ENCODE measurements around the gene EOMES.
A peak's percentile ranks its signal among the peaks of the same experiment; 100 is the strongest.
"Not testable (repeated sequence)": the region's sequence is repeated elsewhere in the genome, so short reads cannot be mapped to it uniquely, and the experiment has no call there.

The EOMES gene

DNA sequence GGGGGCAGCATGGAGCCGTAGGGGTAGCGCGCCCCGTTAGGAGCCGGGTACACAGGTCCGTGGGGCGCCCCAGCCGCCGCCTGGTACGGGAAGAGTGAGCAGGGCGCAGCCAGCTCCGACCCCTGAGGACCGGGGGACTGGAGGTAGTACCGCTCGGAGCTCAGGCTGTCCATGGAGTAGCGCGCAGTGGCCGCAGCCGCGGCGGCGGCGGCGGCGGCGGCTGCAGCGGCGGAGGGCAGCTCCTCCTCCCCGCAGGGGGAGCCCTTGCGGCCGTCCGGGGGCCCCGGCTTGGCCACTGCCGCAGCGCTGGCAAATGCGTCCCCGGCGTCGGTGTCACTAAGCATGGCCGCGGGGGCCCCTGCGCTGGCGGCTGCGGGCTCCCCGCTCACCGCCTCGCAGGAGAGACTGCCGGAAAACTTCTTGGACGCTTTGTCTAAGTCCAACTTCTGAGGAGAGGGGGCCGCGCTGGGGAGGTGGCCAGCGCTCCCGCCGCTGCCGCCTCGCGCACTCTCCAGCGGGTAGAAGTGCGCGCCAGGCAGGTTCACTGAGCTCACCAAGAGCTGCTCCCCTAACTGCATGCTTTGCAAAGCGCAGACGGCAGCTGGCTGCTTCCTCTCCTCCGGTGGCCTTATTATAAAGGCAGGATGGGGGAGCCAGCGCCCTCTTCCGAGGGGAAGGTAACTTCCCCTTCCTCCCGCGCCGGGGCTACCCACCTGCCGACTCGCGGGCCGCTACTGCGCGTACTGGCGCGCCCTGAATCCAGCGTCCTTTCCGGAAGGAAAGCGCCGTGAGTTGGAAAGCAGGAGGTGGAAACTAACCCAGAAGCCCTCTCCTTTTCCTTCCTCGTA, at the start of gene EOMES:
Gene EOMES, minus strand, starts transcription at position 607 of the 848 bp plus-strand sequence. Its CDS starts 29 bp downstream, at position 578.
- Histone ChIP-seq H3K9me3 (ENCODE audit: low read length) (no peaks in the 10 kb centered on the region), H3K27me3 (ENCODE audit: insufficient read depth, low read length) (peaks cover 90% of the 10 kb centered on the region), H3K4me1 (ENCODE audit: insufficient read depth, low read length) (peaks cover 4% of the 10 kb centered on the region), H3K4me3 (ENCODE audit: low read length) (peak within 1 kb of the TSS; percentile 38), H2AFZ (ENCODE audit: low read depth, low read length) (peak within 1 kb of the TSS; percentile 62), H3K36me3 (ENCODE audit: insufficient read depth, low read length) (no peaks in the 10 kb centered on the region)

DNA sequence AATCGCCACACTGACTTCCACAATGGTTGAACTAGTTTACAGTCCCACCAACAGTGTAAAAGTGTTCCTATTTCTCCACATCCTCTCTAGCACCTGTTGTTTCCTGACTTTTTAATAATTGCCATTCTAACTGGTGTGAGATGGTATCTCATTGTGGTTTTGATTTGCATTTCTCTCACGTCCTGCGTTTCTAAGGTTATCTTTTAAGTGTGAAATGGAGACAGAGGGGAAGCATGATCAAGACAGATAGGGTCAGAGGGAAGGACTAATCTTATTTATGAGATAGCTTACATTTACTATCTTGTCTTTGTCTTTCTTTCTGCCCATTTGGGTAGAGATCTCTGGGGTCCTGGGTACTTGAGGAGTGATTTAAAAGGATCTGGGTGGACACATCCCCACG, 48.3 kb upstream of the EOMES start:
- H3K4me3 ChIP-seq (ENCODE audit: low read length); H3K36me3 ChIP-seq (ENCODE audit: insufficient read depth, low read length): not testable (repeated sequence)

GRCh38 chr3:27767000-27767399, 44.9 kb upstream of the EOMES start:
- no peak overlapping the region for H3K4me3 ChIP-seq (ENCODE audit: low read length)
- H3K4me1 ChIP-seq (ENCODE audit: insufficient read depth, low read length): no peaks in the 10 kb centered on the region
- no peaks in the 10 kb centered on the region for H3K36me3 ChIP-seq (ENCODE audit: insufficient read depth, low read length)
- H2AFZ ChIP-seq (ENCODE audit: low read depth, low read length): no peak overlapping the region
- H3K27me3 ChIP-seq (ENCODE audit: insufficient read depth, low read length): peaks cover 3% of the 10 kb centered on the region
- H3K9me3 ChIP-seq (ENCODE audit: low read length): no peaks in the 10 kb centered on the region

More for the DNA sequence above, 48.3 kb upstream of the EOMES start:
- not testable (repeated sequence) for H2AFZ ChIP-seq (ENCODE audit: low read depth, low read length); H3K9me3 ChIP-seq (ENCODE audit: low read length); H3K27me3 ChIP-seq (ENCODE audit: insufficient read depth, low read length); H3K4me1 ChIP-seq (ENCODE audit: insufficient read depth, low read length)

GRCh38 chr3:27758083-27758482, 36.0 kb upstream of the EOMES start:
- Histone ChIP-seq H3K27me3 (ENCODE audit: insufficient read depth, low read length) (peaks cover 3% of the 10 kb centered on the region), H3K4me3 (ENCODE audit: low read length) (no peak overlapping the region), H3K36me3 (ENCODE audit: insufficient read depth, low read length) (no peaks in the 10 kb centered on the region), H3K9me3 (ENCODE audit: low read length) (no peaks in the 10 kb centered on the region), H2AFZ (ENCODE audit: low read depth, low read length) (no peak overlapping the region), H3K4me1 (ENCODE audit: insufficient read depth, low read length) (no peaks in the 10 kb centered on the region)

DNA sequence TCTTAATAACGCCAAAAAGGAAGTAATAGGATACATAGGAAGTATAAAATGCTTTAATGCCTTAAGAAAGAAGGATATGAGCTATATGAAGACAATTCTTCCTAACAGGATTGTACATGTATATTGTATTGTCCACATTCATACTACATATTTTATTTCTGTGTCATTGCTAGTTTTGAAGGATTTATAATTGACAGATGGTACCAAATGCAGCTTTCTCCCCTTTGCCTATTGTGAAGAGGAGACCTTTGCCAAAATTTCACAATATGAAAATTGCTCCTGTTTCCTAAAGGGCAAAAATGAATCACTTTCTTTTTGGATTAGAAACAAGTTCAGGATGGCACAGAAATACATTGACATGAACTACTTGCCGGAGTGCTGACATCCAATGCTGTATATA, 34.8 kb upstream of the EOMES start:
- Histone ChIP-seq H2AFZ (ENCODE audit: low read depth, low read length) (no peak overlapping the region), H3K4me1 (ENCODE audit: insufficient read depth, low read length) (no peaks in the 10 kb centered on the region), H3K9me3 (ENCODE audit: low read length) (no peaks in the 10 kb centered on the region), H3K4me3 (ENCODE audit: low read length) (no peak overlapping the region), H3K36me3 (ENCODE audit: insufficient read depth, low read length) (no peaks in the 10 kb centered on the region), H3K27me3 (ENCODE audit: insufficient read depth, low read length) (no peaks in the 10 kb centered on the region)

GRCh38 chr3:27752926-27753325, 30.8 kb upstream of the EOMES start:
- Histone ChIP-seq H3K36me3 (ENCODE audit: insufficient read depth, low read length) (no peaks in the 10 kb centered on the region), H3K4me3 (ENCODE audit: low read length) (no peak overlapping the region), H3K9me3 (ENCODE audit: low read length) (no peaks in the 10 kb centered on the region), H2AFZ (ENCODE audit: low read depth, low read length) (no peak overlapping the region), H3K27me3 (ENCODE audit: insufficient read depth, low read length) (no peaks in the 10 kb centered on the region), H3K4me1 (ENCODE audit: insufficient read depth, low read length) (no peaks in the 10 kb centered on the region)

DNA sequence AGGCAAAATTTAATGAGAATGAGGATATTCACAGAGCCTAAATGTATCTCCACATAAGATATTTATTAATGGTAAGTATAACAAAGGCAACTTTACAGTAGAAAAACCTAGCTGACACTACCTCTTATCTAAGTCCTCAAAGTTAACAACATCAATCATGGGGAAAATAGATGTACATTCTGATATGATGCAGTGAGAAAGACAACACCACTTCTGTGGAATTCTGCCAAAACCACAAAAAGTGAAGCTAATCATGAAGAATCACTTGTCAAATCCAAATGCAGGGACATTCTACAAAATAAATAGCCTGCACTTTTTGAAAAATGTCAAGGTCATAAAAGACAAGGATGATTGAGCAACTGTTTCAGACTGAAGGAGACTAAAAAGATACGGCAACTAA, 27.5 kb upstream of the EOMES start:
- H3K36me3 ChIP-seq (ENCODE audit: insufficient read depth, low read length): no peaks in the 10 kb centered on the region
- no peaks in the 10 kb centered on the region for H3K4me1 ChIP-seq (ENCODE audit: insufficient read depth, low read length)
- no peaks in the 10 kb centered on the region for H3K27me3 ChIP-seq (ENCODE audit: insufficient read depth, low read length)
- no peaks in the 10 kb centered on the region for H3K9me3 ChIP-seq (ENCODE audit: low read length)
- no peak overlapping the region for H2AFZ ChIP-seq (ENCODE audit: low read depth, low read length)
- H3K4me3 ChIP-seq (ENCODE audit: low read length): no peak overlapping the region

- Histone ChIP-seq H3K9me3 (ENCODE audit: low read length) (no peaks in the 10 kb centered on the region), H2AFZ (ENCODE audit: low read depth, low read length) (no peak overlapping the region), H3K36me3 (ENCODE audit: insufficient read depth, low read length) (no peaks in the 10 kb centered on the region), H3K27me3 (ENCODE audit: insufficient read depth, low read length) (no peaks in the 10 kb centered on the region), H3K4me1 (ENCODE audit: insufficient read depth, low read length) (no peaks in the 10 kb centered on the region), H3K4me3 (ENCODE audit: low read length) (no peak overlapping the region)
Measured at GRCh38 chr3:27746838-27747237, 24.7 kb upstream of the EOMES start.

- H3K27me3 ChIP-seq (ENCODE audit: insufficient read depth, low read length): no peaks in the 10 kb centered on the region
- no peak overlapping the region for H2AFZ ChIP-seq (ENCODE audit: low read depth, low read length)
- H3K36me3 ChIP-seq (ENCODE audit: insufficient read depth, low read length): no peaks in the 10 kb centered on the region
- H3K4me3 ChIP-seq (ENCODE audit: low read length): no peak overlapping the region
- H3K4me1 ChIP-seq (ENCODE audit: insufficient read depth, low read length): no peaks in the 10 kb centered on the region
- H3K9me3 ChIP-seq (ENCODE audit: low read length): no peaks in the 10 kb centered on the region
Measured at GRCh38 chr3:27740854-27741253, 18.7 kb upstream of the EOMES start.

- H3K36me3 ChIP-seq (ENCODE audit: insufficient read depth, low read length): no peaks in the 10 kb centered on the region
- no peaks in the 10 kb centered on the region for H3K4me1 ChIP-seq (ENCODE audit: insufficient read depth, low read length)
Measured at GRCh38 chr3:27737091-27737490, 15.0 kb upstream of the EOMES start.

DNA sequence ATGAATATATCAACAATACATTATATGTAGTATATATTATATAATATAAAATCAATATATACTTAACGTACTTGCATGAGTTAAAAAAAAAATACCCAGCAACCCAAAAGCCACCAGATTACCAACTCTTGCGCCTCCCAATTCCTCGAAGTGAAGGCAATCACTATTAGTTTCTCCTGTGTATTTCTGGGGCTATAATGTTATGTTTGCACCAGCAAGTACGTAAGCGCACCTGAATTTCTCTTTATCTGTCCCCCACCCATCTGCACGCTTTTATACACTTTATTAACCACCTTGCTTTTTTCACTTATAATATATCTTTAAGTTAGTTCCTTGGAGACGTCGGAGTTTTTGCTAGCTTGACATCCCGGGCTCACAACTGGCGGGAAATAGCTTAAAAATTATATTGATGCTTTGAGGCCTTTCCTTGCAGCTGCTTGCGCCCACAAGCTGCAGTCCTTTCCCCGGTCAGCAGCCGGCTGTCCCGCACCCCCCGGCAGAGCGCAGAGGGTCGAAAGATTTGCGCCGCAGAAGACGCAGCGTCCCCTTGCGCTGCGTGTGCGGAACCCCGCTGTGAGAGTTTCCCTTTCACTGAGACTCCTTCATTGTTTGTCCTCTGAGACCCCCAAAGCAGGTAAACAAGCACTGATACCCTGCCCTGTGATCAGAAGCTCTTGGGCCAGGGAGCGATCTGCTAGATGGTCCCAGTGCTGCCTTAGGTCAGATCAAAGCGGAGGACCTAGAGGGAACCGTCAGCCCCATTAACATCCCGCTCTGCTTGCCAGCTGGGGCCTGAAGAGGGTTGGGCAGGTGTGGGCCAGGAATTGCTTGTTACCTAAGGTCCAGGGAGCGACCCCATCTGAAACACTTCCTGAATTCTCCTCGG, 8.9 kb upstream of the EOMES start:
- no peak overlapping the region for H3K4me3 ChIP-seq (ENCODE audit: low read length)
- H3K27me3 ChIP-seq (ENCODE audit: insufficient read depth, low read length): peaks cover 68% of the 10 kb centered on the region
- no peak overlapping the region for H2AFZ ChIP-seq (ENCODE audit: low read depth, low read length)
- H3K4me1 ChIP-seq (ENCODE audit: insufficient read depth, low read length): peaks cover 6% of the 10 kb centered on the region
- no peaks in the 10 kb centered on the region for H3K36me3 ChIP-seq (ENCODE audit: insufficient read depth, low read length)
- no peaks in the 10 kb centered on the region for H3K9me3 ChIP-seq (ENCODE audit: low read length)

More at GRCh38 chr3:27737091-27737490, 15.0 kb upstream of the EOMES start:
- H2AFZ ChIP-seq (ENCODE audit: low read depth, low read length): no peak overlapping the region
- H3K4me3 ChIP-seq (ENCODE audit: low read length): no peak overlapping the region
- peaks cover 12% of the 10 kb centered on the region for H3K27me3 ChIP-seq (ENCODE audit: insufficient read depth, low read length)
- H3K9me3 ChIP-seq (ENCODE audit: low read length): no peaks in the 10 kb centered on the region

GRCh38 chr3:27729748-27730611, 7.9 kb upstream of the EOMES start:
- H3K4me3 ChIP-seq (ENCODE audit: low read length): no peak overlapping the region
- H3K4me1 ChIP-seq (ENCODE audit: insufficient read depth, low read length): peaks cover 6% of the 10 kb centered on the region
- no peak overlapping the region for H2AFZ ChIP-seq (ENCODE audit: low read depth, low read length)
- no peaks in the 10 kb centered on the region for H3K36me3 ChIP-seq (ENCODE audit: insufficient read depth, low read length)
- peaks cover 77% of the 10 kb centered on the region for H3K27me3 ChIP-seq (ENCODE audit: insufficient read depth, low read length)
- no peaks in the 10 kb centered on the region for H3K9me3 ChIP-seq (ENCODE audit: low read length)
